Measurements from ENCODE around the gene DACH1. TPM values are rescaled to one million over a fixed set of nuclear protein-coding genes. Genes with fewer than 3 reads are reported as not detected.

Gene DACH1
- total and polyA plus RNA-seq, 2 donors (not counting 3 experiments of a cell fraction or from before 2014, with no cell fraction given): 8.6 to 28.3 TPM

- H3K4me2 ChIP-seq (ENCODE audit: insufficient read depth, low read length): no peak overlapping the region
- intact Hi-C loops (cut with micrococcal nuclease) (no loop called here), dilution Hi-C loops (cut with MboI; ENCODE audit: extremely low pct_ligation_motif_present, low sequenced_read_pairs) (no loop called here)
- H2AFZ ChIP-seq (ENCODE audit: low read depth, low read length): no peak overlapping the region
- TF ChIP-seq POLR2A (IDR thresholded peaks at IDR 0.05; ENCODE audit: low read depth, low read length) (no peak), EZH2 (IDR thresholded peaks at IDR 0.05; ENCODE audit: borderline replicate concordance, low read depth, low read length, severe bottlenecking) (no peak), FOS (IDR thresholded peaks at IDR 0.05; ENCODE audit: borderline replicate concordance, insufficient read depth, low read length) (no peak), JUN (IDR thresholded peaks at IDR 0.05; ENCODE audit: borderline replicate concordance, insufficient read depth, insufficient read length, low read depth) (no peak), MYC (IDR thresholded peaks at IDR 0.05; ENCODE audit: low read depth, low read length) (no peak), CTCF (IDR thresholded peaks at IDR 0.05; ENCODE audit: extremely low read depth in 1 of 2, insufficient read depth in 1 of 2, low read depth in 1 of 2, low read length in 2 of 2) (no peak), MAX (IDR thresholded peaks at IDR 0.05; ENCODE audit: insufficient read depth, insufficient read length) (no peak), GATA2 (IDR thresholded peaks at IDR 0.05; ENCODE audit: insufficient read depth, insufficient read length, low read depth, low read length) (no peak), POLR2AphosphoS5 (IDR thresholded peaks at IDR 0.05; ENCODE audit: insufficient read depth, low read depth, low read length) (no peak)
- H3K9ac ChIP-seq (replicated peaks; ENCODE audit: extremely low read depth, insufficient read depth, low read length): no peak overlapping the region
- H4K20me1 ChIP-seq (replicated peaks; ENCODE audit: control insufficient read depth, extremely low read depth, insufficient read depth, low read length): no peaks in the 10 kb centered on the region
- no peaks in the 10 kb centered on the region for H3K9me3 ChIP-seq (replicated peaks; ENCODE audit: control insufficient read depth, insufficient read depth, low read length)
- H3K9me1 ChIP-seq (replicated peaks; ENCODE audit: control insufficient read depth, extremely low read depth, insufficient read depth, low read length): no peaks in the 10 kb centered on the region
- no peaks in the 10 kb centered on the region for H3K27me3 ChIP-seq (ENCODE audit: control insufficient read depth in 2 of 2, insufficient read depth in 2 of 2, low read length in 2 of 2)
- ChIA-PET POLR2A (no interaction called here), CTCF (no interaction called here)
- H3K79me2 ChIP-seq (ENCODE audit: control insufficient read depth, insufficient read depth, low read length): no peaks in the 10 kb centered on the region
- no peaks in the 10 kb centered on the region for H3K4me1 ChIP-seq (ENCODE audit: control insufficient read depth, extremely low read depth, insufficient read depth, low read length)
- FAIRE-seq (no peak), DNase-seq (ENCODE audit: low read depth, low spot score) (no peak)
- H3K36me3 ChIP-seq (ENCODE audit: control insufficient read depth in 2 of 2, extremely low read depth in 1 of 2, insufficient read depth in 2 of 2, low read length in 2 of 2): no peaks in the 10 kb centered on the region
- BruUV-seq (replicated peaks): no TSS peak
- H3K27ac ChIP-seq (ENCODE audit: insufficient read depth, low read depth, low read length): no peak overlapping the region
- H3K4me3 ChIP-seq (replicated peaks in 1 of 3; ENCODE audit: insufficient read depth in 1 of 3, low read depth in 1 of 3, low read length in 3 of 3): no peak overlapping the region
These were observed 69.5 kb downstream of the DACH1 start for GRCh38 chr13:71797517-71797916.

Measured in endothelial cell of umbilical vein (primary cell).